ENCODE data around the gene FAM153A. TPM values are rescaled to one million over a fixed set of nuclear protein-coding genes. Genes with fewer than 3 reads are reported as not detected.
"Not testable (repeated sequence)": the region's sequence is repeated elsewhere in the genome, so short reads cannot be mapped to it uniquely, and the experiment has no call there.

The FAM153A gene
- polyA plus RNA-seq (ENCODE audit: insufficient read length in 3 of 3): under 1 TPM; 0.12 to 0.67 (median 0.21) TPM
- long read RNA-seq, donor 1: 0 reads
- long read RNA-seq, donor 2: 0 reads
- long read RNA-seq, donor 3: 0 reads
- long read RNA-seq, donor 4: 0 reads
- long read RNA-seq, donor 5: 0 reads
- long read RNA-seq, donor 6: 0 reads
- long read RNA-seq, donor 7: 0 reads
- long read RNA-seq, donor 8: 0 reads
- long read RNA-seq, donor 9: 0 reads
- long read RNA-seq, donor 10, partial matches to known transcripts: 0 of 6 reads
- long read RNA-seq, donor 10, other reads (novel, unspliced or antisense): 6 of 6 reads
- long read RNA-seq, donor 11: 0 reads
- long read RNA-seq, donor 12: 0 reads
- long read RNA-seq, donor 13: 0 reads
- long read RNA-seq, donor 14: 0 reads
- long read RNA-seq, donor 15: 0 reads
- long read RNA-seq, donor 16: 0 reads

DNA sequence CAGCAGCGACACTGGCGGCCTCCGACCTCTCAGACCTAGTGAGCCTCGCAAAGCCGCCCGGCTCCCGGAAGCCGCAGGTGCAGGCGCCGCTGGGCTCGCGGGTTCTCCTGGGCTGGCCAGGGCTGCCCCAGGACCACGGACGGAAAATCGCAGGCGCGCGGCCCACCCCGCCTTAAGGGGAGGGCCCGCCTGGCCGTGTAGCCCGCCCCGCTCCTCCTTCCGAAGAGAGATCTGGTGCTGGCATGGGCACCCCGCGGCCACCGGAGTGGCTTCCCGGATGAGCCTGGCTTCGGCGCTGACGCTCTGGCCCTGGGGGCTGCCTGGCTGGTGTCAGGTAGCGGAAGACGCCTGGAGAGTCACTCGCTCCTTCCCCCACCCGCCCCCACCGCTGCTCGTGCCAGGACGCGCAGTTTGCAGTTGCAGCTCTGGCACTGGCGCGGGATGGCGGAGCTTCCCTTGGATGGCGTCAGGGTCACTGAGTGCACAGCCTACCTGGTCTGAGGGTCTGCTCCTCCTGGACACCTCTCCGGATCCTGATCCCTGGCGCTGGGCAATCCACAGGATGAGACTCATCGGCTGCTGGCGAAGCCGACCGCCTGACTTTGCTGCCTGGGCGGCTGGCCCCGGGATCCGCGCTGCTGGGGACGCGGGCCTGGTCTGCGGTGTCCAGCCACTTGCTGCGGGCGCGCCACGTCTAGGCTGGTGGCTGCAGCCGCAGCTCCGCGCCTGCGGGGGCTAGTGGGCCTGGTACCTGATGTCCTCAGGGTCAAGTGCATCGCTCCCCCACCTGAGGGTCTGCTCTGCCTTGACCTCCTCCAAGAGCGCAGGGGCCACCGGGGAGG lies at the start of gene FAM153A:
TSS of gene FAM153A (minus strand) at position 108 of the 842 bp plus-strand sequence.
- not testable (repeated sequence) for DNase-seq

DNA sequence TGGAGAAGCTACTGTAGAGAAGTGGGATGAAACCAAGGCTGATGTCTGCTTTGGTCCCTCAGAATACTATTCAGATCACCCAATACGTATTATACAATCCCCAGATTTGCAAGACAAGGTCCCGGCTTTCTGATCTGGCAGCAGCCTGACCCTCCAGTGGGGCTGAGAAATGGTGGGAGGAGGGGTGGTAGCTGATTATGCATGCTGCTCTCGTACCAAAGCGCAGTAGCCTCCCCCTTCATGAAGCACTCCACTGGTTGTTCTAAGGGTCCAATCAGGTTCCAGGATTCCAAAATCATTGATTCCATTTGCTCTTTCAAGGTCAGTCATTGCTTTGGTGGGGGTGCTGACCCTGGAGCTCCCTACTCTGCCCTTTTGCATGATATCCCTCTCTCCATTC lies 49.6 kb upstream of the FAM153A start:
- DNase-seq: not testable (repeated sequence)

DNA sequence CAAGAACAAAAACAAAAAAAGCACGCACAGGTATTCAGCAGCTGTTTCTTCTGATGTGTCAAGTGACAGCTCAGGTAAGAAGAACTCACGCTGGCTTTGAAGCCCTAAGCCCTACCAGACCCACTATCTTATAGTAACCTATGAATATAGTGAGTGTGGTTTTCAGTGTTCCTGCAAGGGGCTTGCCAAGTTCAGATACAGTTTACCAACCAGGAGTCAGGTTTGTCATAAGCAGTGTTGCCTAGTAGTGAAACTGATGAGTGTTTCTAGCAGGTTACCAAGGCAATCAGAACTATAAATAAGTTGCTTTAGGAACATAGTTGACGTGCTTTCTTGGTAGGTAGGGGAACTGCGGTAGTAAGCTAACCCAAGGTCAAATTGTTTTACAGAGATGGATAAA lies 43.4 kb upstream of the FAM153A start:
- not testable (repeated sequence) for DNase-seq

- not testable (repeated sequence) for DNase-seq
Measured at GRCh38 chr5:177824776-177825175, 42.1 kb upstream of the FAM153A start.

GRCh38 chr5:177822489-177822888 lies 39.8 kb upstream of the FAM153A start:
- not testable (repeated sequence) for DNase-seq

- DNase-seq: not testable (repeated sequence)
Measured at GRCh38 chr5:177819664-177820063, 37.0 kb upstream of the FAM153A start.

GRCh38 chr5:177812814-177813425 lies 30.2 kb upstream of the FAM153A start:
- not testable (repeated sequence) for DNase-seq

- not testable (repeated sequence) for DNase-seq
Measured at GRCh38 chr5:177812160-177812743, 29.6 kb upstream of the FAM153A start.

GRCh38 chr5:177809209-177809913 lies 26.7 kb upstream of the FAM153A start:
- not testable (repeated sequence) for DNase-seq

DNA sequence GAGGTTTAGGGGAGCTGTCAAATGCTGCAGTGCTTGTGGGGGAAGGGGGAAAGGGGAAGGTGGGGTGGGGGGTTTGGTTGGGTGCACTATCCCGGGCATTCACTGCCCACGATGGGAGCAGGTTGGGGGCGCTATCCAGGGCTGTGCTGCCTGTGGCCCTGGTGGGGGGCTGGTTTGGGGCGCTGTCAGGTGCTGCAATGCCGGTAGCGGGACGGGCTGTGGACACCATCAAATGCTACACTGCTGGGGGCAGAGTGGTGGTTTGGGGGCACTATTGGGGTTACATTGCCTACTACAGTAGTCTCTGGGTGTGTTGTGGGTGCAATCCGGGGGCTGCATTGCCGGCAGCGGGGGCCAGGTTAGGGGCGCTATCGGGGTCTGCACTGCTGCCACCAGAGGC lies 25.7 kb upstream of the FAM153A start:
- not testable (repeated sequence) for DNase-seq

DNA sequence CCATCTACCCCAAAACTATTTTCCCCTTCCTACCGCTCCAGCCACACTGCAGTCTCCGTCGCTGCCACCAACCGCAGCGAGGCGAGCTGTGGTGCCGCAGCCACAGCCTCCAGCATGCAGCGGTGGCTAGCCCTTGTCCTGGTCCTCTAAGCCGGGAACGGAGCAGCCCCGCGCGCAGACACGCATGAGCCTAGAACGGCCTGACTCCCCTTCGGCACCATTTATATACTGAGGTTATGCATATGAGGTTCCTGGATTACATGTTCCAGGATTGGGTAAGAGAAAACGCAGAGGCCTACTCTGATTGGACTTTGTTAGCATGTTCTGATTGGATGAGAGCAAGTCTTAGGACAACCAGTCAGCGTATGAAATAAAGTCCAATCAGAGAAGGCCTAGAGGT lies 24.6 kb upstream of the FAM153A start:
- DNase-seq: not testable (repeated sequence)

GRCh38 chr5:177801427-177801826 lies 18.7 kb upstream of the FAM153A start:
- not testable (repeated sequence) for DNase-seq

DNA sequence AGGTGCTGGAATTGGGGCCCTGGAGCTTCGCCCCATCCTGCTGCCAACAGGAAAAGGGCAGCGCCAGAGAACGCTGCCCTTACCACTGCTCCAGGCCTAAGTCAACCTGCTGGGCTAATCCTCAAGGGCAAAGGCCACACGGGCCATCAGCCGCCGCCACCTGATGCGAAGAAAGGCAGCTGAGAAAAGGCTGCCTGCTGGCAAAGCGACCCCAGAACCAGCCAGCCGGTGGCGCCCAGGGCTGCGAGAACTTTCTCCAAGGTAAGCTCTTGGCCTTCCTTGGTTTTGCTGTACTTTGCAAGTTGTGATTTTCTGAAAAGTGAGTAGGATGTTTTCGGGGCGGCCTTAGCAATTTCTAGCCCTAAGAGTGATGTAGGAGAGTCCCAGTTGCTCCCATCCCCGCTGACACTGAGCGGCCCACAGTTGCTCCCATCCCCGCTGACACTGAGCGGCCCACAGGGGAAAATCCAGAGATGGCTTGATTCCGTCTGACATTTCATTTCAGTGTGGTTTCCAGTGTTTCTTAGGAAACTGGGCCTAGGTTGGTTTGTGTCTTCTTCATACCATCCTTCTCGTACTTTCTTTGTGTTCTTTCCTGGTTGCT lies 15.6 kb upstream of the FAM153A start:
- not testable (repeated sequence) for DNase-seq

- DNase-seq: not testable (repeated sequence)
Measured at GRCh38 chr5:177793272-177793671, 10.6 kb upstream of the FAM153A start.

DNA sequence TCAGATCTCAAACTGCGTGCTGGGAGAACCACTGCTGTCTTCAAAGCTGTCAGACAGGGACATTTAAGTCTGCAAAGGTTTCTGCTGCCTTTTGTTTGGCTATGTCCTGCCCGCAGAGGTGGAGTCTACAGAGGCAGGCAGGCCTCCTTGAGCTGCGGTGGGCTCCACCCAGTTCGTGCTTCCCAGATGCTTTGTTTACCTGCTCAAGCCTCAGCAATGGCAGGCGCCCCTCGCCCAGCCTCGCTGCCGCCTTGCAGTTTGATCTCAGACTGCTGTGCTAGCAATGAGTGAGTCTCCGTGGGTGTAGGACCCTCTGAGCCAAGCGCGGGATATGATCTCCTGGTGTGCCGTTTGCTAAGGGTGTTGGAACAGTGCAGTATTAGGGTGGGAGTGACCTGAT lies 8.9 kb upstream of the FAM153A start:
- DNase-seq: not testable (repeated sequence)

GRCh38 chr5:177782169-177782568 lies 530 bp downstream of the FAM153A start:
- DNase-seq: not testable (repeated sequence)

- DNase-seq: not testable (repeated sequence)
Measured at GRCh38 chr5:177771206-177771605, 11.5 kb downstream of the FAM153A start.

DNA sequence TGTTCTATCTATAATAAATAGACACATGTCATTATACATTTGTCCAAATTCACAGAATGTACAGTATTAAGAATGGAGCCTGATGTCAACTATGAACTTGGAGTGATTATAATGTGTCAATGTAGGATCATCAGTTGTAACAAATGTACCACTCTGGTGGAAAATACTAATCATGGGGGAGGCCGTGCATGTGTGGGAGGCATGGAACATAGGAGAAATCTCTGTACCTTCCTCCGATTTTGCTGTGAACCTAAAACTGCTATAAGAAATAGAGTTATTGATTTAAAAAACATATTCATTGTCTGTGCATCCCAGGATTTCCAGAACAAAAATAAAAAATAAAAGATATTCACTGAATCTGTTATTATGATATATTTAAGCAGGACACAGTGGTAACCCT lies 12.1 kb downstream of the FAM153A start:
- not testable (repeated sequence) for DNase-seq

DNA sequence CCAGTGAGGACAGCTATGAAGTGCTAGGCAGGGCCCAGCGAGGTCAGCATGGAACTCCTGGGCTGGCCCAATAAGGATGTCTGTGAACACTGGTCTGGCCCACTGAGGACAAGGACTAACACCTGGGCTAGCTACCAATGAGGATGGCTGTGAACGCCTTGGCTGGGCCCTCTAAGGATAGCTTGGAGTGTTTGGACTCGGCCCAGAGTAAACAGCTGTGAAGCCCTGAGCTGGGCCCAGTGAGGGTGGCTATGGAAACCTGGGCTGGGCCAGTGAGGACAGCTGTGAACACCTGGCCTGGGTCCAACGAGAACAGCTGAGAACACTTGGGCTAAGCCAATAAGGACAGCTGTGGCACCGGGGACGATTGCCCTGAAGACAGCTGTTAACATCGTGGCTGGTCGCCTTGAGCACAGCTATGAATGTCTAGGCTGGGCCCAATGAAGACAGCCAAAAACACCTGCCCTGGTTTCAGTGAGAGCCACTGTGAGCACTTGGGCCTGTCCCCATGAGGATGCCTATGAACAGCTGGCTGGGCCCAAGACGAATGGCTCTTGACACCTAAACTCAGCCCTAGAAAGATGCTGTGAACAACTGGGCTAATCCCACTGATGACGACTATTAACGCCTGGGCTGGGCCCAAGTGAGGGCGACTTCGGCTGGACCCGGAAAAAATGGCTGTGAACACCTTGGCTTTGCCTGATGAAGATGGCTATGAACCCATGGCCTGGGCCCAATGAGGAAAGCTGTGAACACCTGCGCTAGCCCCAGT lies 18.8 kb downstream of the FAM153A start:
- not testable (repeated sequence) for DNase-seq

DNA sequence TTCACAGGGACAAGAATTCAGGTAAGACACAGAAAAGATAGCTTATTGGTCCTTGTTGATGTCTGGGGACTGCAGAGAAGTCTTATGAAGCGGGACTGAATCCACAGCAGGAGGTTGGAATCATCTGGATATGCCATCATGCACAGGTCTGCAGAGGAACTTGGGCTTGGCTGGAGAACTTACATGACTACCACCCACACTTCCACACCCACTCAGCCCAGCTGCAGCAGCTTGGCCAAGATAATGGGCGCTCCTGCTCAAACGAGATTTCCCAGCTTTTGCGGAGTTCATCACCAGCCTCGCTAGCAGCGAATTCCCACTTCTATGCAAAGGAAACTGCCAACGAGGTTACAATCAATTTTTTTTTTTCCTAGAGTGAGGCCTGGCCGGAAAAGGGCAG lies 21.7 kb downstream of the FAM153A start:
- DNase-seq: not testable (repeated sequence)
